Transverse colon (tissue), 4 donors: ENCODE measurements around the gene MSH5.

ENCODE experiments used
- CTCF ChIP-seq, 5 experiments: fragments of 200-600 bp in 3 of 5; fragments of 450-650 bp in 2 of 5; sonication (generic) in 3 of 5; IDR thresholded peaks; 1 replicate in 2 of 5; 2 replicates in 3 of 5; pipeline ENCODE4 v1.5.1; 2016 to 2017; ENCODE audit warnings: antibody characterized with exemption in 5 of 5, inconsistent platforms in 3 of 5, mild to moderate bottlenecking in 2 of 5, moderate library complexity in 1 of 5
- POLR2A ChIP-seq: fragments of 450-650 bp; IDR thresholded peaks from one replicate; pipeline ENCODE4 v1.6.1; 2016; ENCODE audit warnings: antibody characterized with exemption, mild to moderate bottlenecking, moderate library complexity
- POLR2AphosphoS5 ChIP-seq, 3 donors: sonication (generic); formaldehyde crosslinking; IDR thresholded peaks; one replicate each; pipeline ENCODE4 v1.6.1; 2016; ENCODE audit warnings: antibody characterized with exemption in 3 of 3

- TF ChIP-seq CTCF (IDR thresholded peaks at IDR 0.05) = no peak
- no peak for TF ChIP-seq POLR2A
- TF ChIP-seq POLR2AphosphoS5 (IDR thresholded peaks at IDR 0.05) = no peak
Observed at GRCh38 chr6:31700740-31701401, 38.9 kb upstream of the MSH5 start.
